ENCODE results near the gene CRABP2.

CRABP2 gene

DNA sequence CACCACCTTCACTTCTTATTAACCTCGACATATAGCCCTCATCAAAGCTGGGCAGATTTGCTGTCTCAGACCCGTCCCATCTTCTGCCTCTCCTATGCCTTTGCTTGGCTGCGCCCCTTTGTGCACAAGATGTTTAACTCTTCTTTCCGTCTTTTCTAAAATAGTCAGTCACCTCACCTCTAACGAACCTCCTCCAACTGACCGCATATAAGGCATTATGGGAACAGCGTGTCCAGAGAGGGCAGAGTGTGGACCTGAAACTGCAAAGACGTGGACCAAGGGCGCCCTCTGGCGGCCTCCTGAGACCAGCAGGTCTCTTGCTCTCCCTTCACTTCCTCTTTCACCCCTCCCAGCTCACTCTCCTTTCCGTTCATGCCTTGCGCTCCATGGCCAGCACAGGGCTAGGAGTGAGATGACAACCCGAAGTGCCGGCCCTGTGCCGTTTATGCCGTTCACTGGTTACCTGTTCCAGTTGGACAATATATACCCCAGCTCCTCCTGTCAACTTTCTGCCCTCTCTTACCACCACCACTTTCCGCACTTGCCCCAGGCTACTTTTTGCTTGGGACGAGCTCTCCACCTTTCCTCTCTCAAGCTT is 20.4 kb upstream of the CRABP2 start:
- no peak for TF ChIP-seq EZH2phosphoT487 (IDR thresholded peaks at IDR 0.05; ENCODE audit: borderline replicate concordance, low read length)
- TF ChIP-seq, protein P1, sequence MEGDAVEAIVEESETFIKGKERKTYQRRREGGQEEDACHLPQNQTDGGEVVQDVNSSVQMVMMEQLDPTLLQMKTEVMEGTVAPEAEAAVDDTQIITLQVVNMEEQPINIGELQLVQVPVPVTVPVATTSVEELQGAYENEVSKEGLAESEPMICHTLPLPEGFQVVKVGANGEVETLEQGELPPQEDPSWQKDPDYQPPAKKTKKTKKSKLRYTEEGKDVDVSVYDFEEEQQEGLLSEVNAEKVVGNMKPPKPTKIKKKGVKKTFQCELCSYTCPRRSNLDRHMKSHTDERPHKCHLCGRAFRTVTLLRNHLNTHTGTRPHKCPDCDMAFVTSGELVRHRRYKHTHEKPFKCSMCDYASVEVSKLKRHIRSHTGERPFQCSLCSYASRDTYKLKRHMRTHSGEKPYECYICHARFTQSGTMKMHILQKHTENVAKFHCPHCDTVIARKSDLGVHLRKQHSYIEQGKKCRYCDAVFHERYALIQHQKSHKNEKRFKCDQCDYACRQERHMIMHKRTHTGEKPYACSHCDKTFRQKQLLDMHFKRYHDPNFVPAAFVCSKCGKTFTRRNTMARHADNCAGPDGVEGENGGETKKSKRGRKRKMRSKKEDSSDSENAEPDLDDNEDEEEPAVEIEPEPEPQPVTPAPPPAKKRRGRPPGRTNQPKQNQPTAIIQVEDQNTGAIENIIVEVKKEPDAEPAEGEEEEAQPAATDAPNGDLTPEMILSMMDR (IDR thresholded peaks at IDR 0.05; ENCODE audit: low read depth, low read length, poor library complexity, severe bottlenecking): peak; percentile 97

DNA sequence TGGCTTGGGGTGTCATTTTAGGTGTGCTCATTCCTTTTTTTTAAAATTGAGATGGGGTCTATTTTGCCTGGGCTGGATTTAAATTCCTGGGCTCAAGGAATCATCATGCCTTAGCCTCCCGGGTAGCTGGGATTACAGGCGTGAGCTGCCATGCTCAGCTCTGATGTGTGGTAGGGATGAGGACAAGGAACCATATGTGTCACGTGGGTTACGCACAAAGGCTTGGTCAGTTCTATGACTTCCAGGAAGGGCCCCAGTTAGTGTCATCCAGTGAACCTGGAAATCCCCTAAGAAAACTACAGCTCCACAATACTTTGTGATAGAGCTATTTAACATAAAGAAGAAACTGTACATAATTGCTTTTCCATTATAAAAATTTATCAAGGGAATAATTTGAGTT is 16.2 kb upstream of the CRABP2 start:
- Histone ChIP-seq H3K4me1 (ENCODE audit: control insufficient read depth, low read length) (peaks cover 22% of the 10 kb centered on the region), H3K79me2 (ENCODE audit: control insufficient read depth, low read length) (peaks cover 53% of the 10 kb centered on the region), H3K4me3 (ENCODE audit: low read length) (no peak overlapping the region), H3K9me2 (replicated peaks; ENCODE audit: control insufficient read depth, low read length) (no peaks in the 10 kb centered on the region), H3K36me3 (ENCODE audit: control insufficient read depth, low read length) (peaks cover 62% of the 10 kb centered on the region), H3K27me3 (ENCODE audit: control insufficient read depth, low read length) (no peaks in the 10 kb centered on the region), H3F3A (ENCODE audit: control insufficient read depth, insufficient read depth) (peaks cover 13% of the 10 kb centered on the region), H3K27ac (ENCODE audit: low read depth, low read length) (no peak overlapping the region), H3K4me2 (ENCODE audit: low read length) (no peak overlapping the region), H3K9me3 (ENCODE audit: control insufficient read depth, insufficient read depth, low read length) (no peaks in the 10 kb centered on the region), H4K20me1 (ENCODE audit: control insufficient read depth, insufficient read depth, low read depth, low read length) (peaks cover 34% of the 10 kb centered on the region)
- TF ChIP-seq EZH2phosphoT487 (IDR thresholded peaks at IDR 0.05; ENCODE audit: borderline replicate concordance, low read length): no peak
- TF ChIP-seq, protein P1 (IDR thresholded peaks at IDR 0.05; ENCODE audit: low read depth, low read length, poor library complexity, severe bottlenecking): no peak

More for the DNA sequence above, 20.4 kb upstream of the CRABP2 start:
- Histone ChIP-seq H3K9me3 (ENCODE audit: control insufficient read depth, insufficient read depth, low read length) (no peaks in the 10 kb centered on the region), H3K4me3 (ENCODE audit: low read length) (peak overlapping the region; percentile 97), H3K27ac (ENCODE audit: low read depth, low read length) (peak overlapping the region; percentile 73), H3K4me1 (ENCODE audit: control insufficient read depth, low read length) (peaks cover 36% of the 10 kb centered on the region), H3K27me3 (ENCODE audit: control insufficient read depth, low read length) (no peaks in the 10 kb centered on the region), H4K20me1 (ENCODE audit: control insufficient read depth, insufficient read depth, low read depth, low read length) (peaks cover 34% of the 10 kb centered on the region), H3K9me2 (replicated peaks; ENCODE audit: control insufficient read depth, low read length) (no peaks in the 10 kb centered on the region), H3K79me2 (ENCODE audit: control insufficient read depth, low read length) (peaks cover 87% of the 10 kb centered on the region), H3K36me3 (ENCODE audit: control insufficient read depth, low read length) (peaks cover 81% of the 10 kb centered on the region), H3F3A (ENCODE audit: control insufficient read depth, insufficient read depth) (peaks cover 27% of the 10 kb centered on the region), H3K4me2 (ENCODE audit: low read length) (peak overlapping the region; percentile 91)

- Histone ChIP-seq H3K36me3 (ENCODE audit: control insufficient read depth, low read length) (peaks cover 58% of the 10 kb centered on the region), H4K20me1 (ENCODE audit: control insufficient read depth, insufficient read depth, low read depth, low read length) (peaks cover 33% of the 10 kb centered on the region)
Observed at GRCh38 chr1:156721131-156721530, 15.7 kb upstream of the CRABP2 start.

GRCh38 chr1:156717351-156717750 is 12.0 kb upstream of the CRABP2 start:
- no peaks in the 10 kb centered on the region for H3K9me3 ChIP-seq (ENCODE audit: control insufficient read depth, insufficient read depth, low read length)
- H3K9me2 ChIP-seq (replicated peaks; ENCODE audit: control insufficient read depth, low read length): no peaks in the 10 kb centered on the region
- H3K4me2 ChIP-seq (ENCODE audit: low read length): no peak overlapping the region
- TF ChIP-seq, protein P1 (IDR thresholded peaks at IDR 0.05; ENCODE audit: low read depth, low read length, poor library complexity, severe bottlenecking): no peak
- no peak for TF ChIP-seq EZH2phosphoT487 (IDR thresholded peaks at IDR 0.05; ENCODE audit: borderline replicate concordance, low read length)
- no peak overlapping the region for H3K4me3 ChIP-seq (ENCODE audit: low read length)
- H3F3A ChIP-seq (ENCODE audit: control insufficient read depth, insufficient read depth): peaks cover 14% of the 10 kb centered on the region
- no peaks in the 10 kb centered on the region for H3K4me1 ChIP-seq (ENCODE audit: control insufficient read depth, low read length)
- H3K36me3 ChIP-seq (ENCODE audit: control insufficient read depth, low read length): peaks cover 22% of the 10 kb centered on the region
- no peak overlapping the region for H3K27ac ChIP-seq (ENCODE audit: low read depth, low read length)
- H4K20me1 ChIP-seq (ENCODE audit: control insufficient read depth, insufficient read depth, low read depth, low read length): peaks cover 7% of the 10 kb centered on the region; the same call in 1 of the 2 replicates
- peaks cover 13% of the 10 kb centered on the region for H3K79me2 ChIP-seq (ENCODE audit: control insufficient read depth, low read length)
- no peaks in the 10 kb centered on the region for H3K27me3 ChIP-seq (ENCODE audit: control insufficient read depth, low read length)

More at GRCh38 chr1:156721131-156721530, 15.7 kb upstream of the CRABP2 start:
- Histone ChIP-seq H3F3A (ENCODE audit: control insufficient read depth, insufficient read depth) (peaks cover 12% of the 10 kb centered on the region), H3K4me2 (ENCODE audit: low read length) (no peak overlapping the region), H3K4me3 (ENCODE audit: low read length) (no peak overlapping the region), H3K9me2 (replicated peaks; ENCODE audit: control insufficient read depth, low read length) (no peaks in the 10 kb centered on the region), H3K4me1 (ENCODE audit: control insufficient read depth, low read length) (peaks cover 22% of the 10 kb centered on the region), H3K79me2 (ENCODE audit: control insufficient read depth, low read length) (peaks cover 49% of the 10 kb centered on the region), H3K9me3 (ENCODE audit: control insufficient read depth, insufficient read depth, low read length) (no peaks in the 10 kb centered on the region), H3K27ac (ENCODE audit: low read depth, low read length) (no peak overlapping the region), H3K27me3 (ENCODE audit: control insufficient read depth, low read length) (no peaks in the 10 kb centered on the region)
- no peak for TF ChIP-seq EZH2phosphoT487 (IDR thresholded peaks at IDR 0.05; ENCODE audit: borderline replicate concordance, low read length)

Data from DOHH2 (cell line).